ENCODE data around the gene MEI1.

DNA sequence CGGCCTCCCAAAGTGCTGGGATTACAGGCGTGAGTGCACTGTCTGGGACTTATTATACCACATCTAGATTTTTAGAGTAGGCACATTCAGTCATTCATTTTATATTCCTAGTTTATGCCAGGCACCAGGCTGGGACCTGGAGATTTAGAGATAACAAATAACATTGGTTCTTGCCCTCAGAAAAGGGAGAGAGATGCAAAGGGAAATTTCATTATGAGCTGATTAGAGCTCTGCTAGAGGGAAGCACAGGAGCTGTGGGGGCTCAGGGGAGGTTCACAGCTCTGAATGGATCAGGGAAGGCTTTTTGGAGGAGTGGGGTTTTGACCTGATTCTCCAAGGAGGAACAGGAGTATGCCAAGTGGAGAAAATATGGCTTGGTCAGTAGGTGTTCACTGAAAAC is 32.3 kb downstream of the MEI1 start:
- TF ChIP-seq, protein P1, sequence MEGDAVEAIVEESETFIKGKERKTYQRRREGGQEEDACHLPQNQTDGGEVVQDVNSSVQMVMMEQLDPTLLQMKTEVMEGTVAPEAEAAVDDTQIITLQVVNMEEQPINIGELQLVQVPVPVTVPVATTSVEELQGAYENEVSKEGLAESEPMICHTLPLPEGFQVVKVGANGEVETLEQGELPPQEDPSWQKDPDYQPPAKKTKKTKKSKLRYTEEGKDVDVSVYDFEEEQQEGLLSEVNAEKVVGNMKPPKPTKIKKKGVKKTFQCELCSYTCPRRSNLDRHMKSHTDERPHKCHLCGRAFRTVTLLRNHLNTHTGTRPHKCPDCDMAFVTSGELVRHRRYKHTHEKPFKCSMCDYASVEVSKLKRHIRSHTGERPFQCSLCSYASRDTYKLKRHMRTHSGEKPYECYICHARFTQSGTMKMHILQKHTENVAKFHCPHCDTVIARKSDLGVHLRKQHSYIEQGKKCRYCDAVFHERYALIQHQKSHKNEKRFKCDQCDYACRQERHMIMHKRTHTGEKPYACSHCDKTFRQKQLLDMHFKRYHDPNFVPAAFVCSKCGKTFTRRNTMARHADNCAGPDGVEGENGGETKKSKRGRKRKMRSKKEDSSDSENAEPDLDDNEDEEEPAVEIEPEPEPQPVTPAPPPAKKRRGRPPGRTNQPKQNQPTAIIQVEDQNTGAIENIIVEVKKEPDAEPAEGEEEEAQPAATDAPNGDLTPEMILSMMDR (IDR thresholded peaks at IDR 0.05), result no peak
- TF ChIP-seq POLR2A (IDR thresholded peaks at IDR 0.05), result no peak
